Endothelial cell of umbilical vein (primary cell): ENCODE results near the gene NELL2. TPM values are rescaled to one million over a fixed set of nuclear protein-coding genes. Genes with fewer than 3 reads are reported as not detected.

ENCODE experiments used
- BruUV-seq: library from RNA; stranded (reverse); fragments of 400-500 nt; replicated peaks from 2 replicates; lab custom pipeline; 2021; lab: Mats Ljungman, UMichigan
- CTCF ChIA-PET: fragments of 300-600, 350-600 bp; sonication (Branson Sonifier 250); formaldehyde crosslinking; loops from one replicate; lab custom pipeline; 2021; ENCODE audit warnings: antibody characterized with exemption, inconsistent platforms; lab: Charles Lee
- POLR2A ChIA-PET: fragments of 300-600, 350-600 bp; sonication (Branson Sonifier 250); formaldehyde crosslinking; loops from one replicate; lab custom pipeline; 2021; ENCODE audit warnings: antibody characterized with exemption, inconsistent platforms; lab: Charles Lee
- DNase-seq: peaks from one replicate; pipeline ENCODE4 v3.0.0-alpha.2; 2011; ENCODE audit warnings: low read depth, low spot score
- FAIRE-seq: peaks from 2 replicates; lab custom pipeline; 2011; peaks lifted over from hg19 to GRCh38; lab: Jason Lieb, UNC
- H2AFZ ChIP-seq: 2 replicates; pipeline ENCODE4 v1.6.0; 2012; ENCODE audit warnings: low read depth, low read length, control low read depth, inconsistent platforms
- H3K27ac ChIP-seq: 2 replicates; pipeline ENCODE4 v1.5.1; 2011; ENCODE audit warnings: low read depth, mild to moderate bottlenecking, control low read depth, low read length, moderate library complexity; ENCODE audit not compliant: insufficient read depth
- H3K27me3 ChIP-seq, 2 experiments: 2 replicates each; pipeline versions ENCODE4 v1.6.0 to v1.6.1; 2011; ENCODE audit warnings: low read length in 2 of 2, mixed read lengths in 1 of 2; ENCODE audit not compliant: control insufficient read depth in 2 of 2, insufficient read depth in 2 of 2
- H3K36me3 ChIP-seq, 2 experiments: 2 replicates in 1 of 2; 3 replicates in 1 of 2; pipeline ENCODE4 v1.5.1; 2011; ENCODE audit warnings: low read length in 2 of 2, mild to moderate bottlenecking in 1 of 2, moderate library complexity in 1 of 2; ENCODE audit not compliant: control insufficient read depth in 2 of 2, insufficient read depth in 2 of 2; ENCODE audit errors: extremely low read depth in 1 of 2
- H3K4me1 ChIP-seq: 3 replicates; pipeline ENCODE4 v1.5.1; 2011; ENCODE audit warnings: mild to moderate bottlenecking, low read length; ENCODE audit not compliant: control insufficient read depth, insufficient read depth; ENCODE audit errors: extremely low read depth
- H3K4me2 ChIP-seq: 2 replicates; pipeline ENCODE4 v1.6.1; 2011; ENCODE audit warnings: low read length, control low read depth, mixed read lengths; ENCODE audit not compliant: insufficient read depth
- H3K4me3 ChIP-seq, 3 experiments: fragments of 200-600 bp in 1 of 3; sonication (generic), shearing (Covaris generic) in 1 of 3; replicated peaks in 1 of 3; 2 replicates each; pipeline ENCODE4 v1.5.1; 2011 to 2016; ENCODE audit warnings: control low read depth in 3 of 3, low read length in 3 of 3, mild to moderate bottlenecking in 2 of 3, inconsistent platforms in 1 of 3, low read depth in 1 of 3, moderate library complexity in 1 of 3; ENCODE audit not compliant: insufficient read depth in 1 of 3
- H3K79me2 ChIP-seq: 2 replicates; pipeline ENCODE4 v1.6.0; 2012; ENCODE audit warnings: low read length, inconsistent platforms; ENCODE audit not compliant: control insufficient read depth, insufficient read depth
- H3K9ac ChIP-seq: replicated peaks from 2 replicates; pipeline ENCODE3; 2011; ENCODE audit warnings: low read length, control low read depth; ENCODE audit not compliant: insufficient read depth; ENCODE audit errors: extremely low read depth
- H3K9me1 ChIP-seq: replicated peaks from 3 replicates; pipeline ENCODE4 v1.6.0; 2011; ENCODE audit warnings: mild to moderate bottlenecking, low read length; ENCODE audit not compliant: control insufficient read depth, insufficient read depth; ENCODE audit errors: extremely low read depth
- H3K9me3 ChIP-seq: replicated peaks from 2 replicates; pipeline ENCODE4 v1.5.1; 2012; ENCODE audit warnings: low read length, inconsistent platforms; ENCODE audit not compliant: control insufficient read depth, insufficient read depth
- H4K20me1 ChIP-seq: replicated peaks from 2 replicates; pipeline ENCODE3; 2011; ENCODE audit warnings: mild to moderate bottlenecking, low read length; ENCODE audit not compliant: control insufficient read depth, insufficient read depth; ENCODE audit errors: extremely low read depth
- CTCF ChIP-seq, 2 donors: IDR thresholded peaks; 1 replicate in 1 of 2; 2 replicates in 1 of 2; pipeline ENCODE4 v1.5.1; 2011; ENCODE audit warnings: low read length in 2 of 2, mild to moderate bottlenecking in 2 of 2, moderate library complexity in 2 of 2, control low read depth in 1 of 2, inconsistent platforms in 1 of 2, low read depth in 1 of 2; ENCODE audit not compliant: insufficient read depth in 1 of 2; ENCODE audit errors: extremely low read depth in 1 of 2
- EZH2 ChIP-seq: IDR thresholded peaks from 2 replicates; pipeline ENCODE4 v1.6.1; 2012; ENCODE audit warnings: borderline replicate concordance, low read depth, mild to moderate bottlenecking, moderate library complexity, low read length, inconsistent platforms; ENCODE audit not compliant: severe bottlenecking
- FOS ChIP-seq: IDR thresholded peaks from 2 replicates; pipeline ENCODE4 v1.6.1; 2011; ENCODE audit warnings: mild to moderate bottlenecking, low read length, moderate library complexity, borderline replicate concordance; ENCODE audit not compliant: insufficient read depth
- GATA2 ChIP-seq: IDR thresholded peaks from 2 replicates; pipeline ENCODE4 v1.7.0; 2011; ENCODE audit warnings: low read depth, mild to moderate bottlenecking, moderate library complexity, mixed read lengths, low read length; ENCODE audit not compliant: insufficient read length, insufficient read depth
- JUN ChIP-seq: IDR thresholded peaks from 2 replicates; pipeline ENCODE4 v1.6.1; 2011; ENCODE audit warnings: borderline replicate concordance, low read depth; ENCODE audit not compliant: insufficient read length, insufficient read depth
- MYC ChIP-seq: IDR thresholded peaks from one replicate; pipeline ENCODE4 v1.6.1; 2011; ENCODE audit warnings: mild to moderate bottlenecking, low read depth, low read length
- POLR2A ChIP-seq: IDR thresholded peaks from 2 replicates; pipeline ENCODE4 v1.6.1; 2012; ENCODE audit warnings: low read depth, mild to moderate bottlenecking, control low read depth, low read length
- POLR2AphosphoS5 ChIP-seq: IDR thresholded peaks from 2 replicates; pipeline ENCODE4 v1.6.1; 2012; ENCODE audit warnings: low read depth, mild to moderate bottlenecking, control low read depth, low read length, moderate library complexity; ENCODE audit not compliant: insufficient read depth
- dilution Hi-C: fragments of 300-500 bp; cut with MboI; formaldehyde crosslinking; loops from one replicate; pipeline ENCODE4 v1.15.0; 2019; ENCODE audit warnings: low sequenced_read_pairs; ENCODE audit not compliant: extremely low pct_ligation_motif_present
- intact Hi-C: fragments of 100-400 bp; cut with micrococcal nuclease; formaldehyde crosslinking; loops from one replicate; pipeline ENCODE4 v1.10.0; 2022
- polyA plus RNA-seq, 4 experiments: library from polyadenylated mRNA; depleted of rRNA in 3 of 4; stranded (reverse) in 3 of 4; unstranded in 1 of 4; fragments of >200 nt; gene quantifications; 2 replicates each; pipeline versions ENCODE4 v1.2.1 to v1.2.3, GENCODE V29; 2011 to 2012; ENCODE audit warnings: missing spikeins in 1 of 4
- total RNA-seq: library from RNA; stranded (reverse); gene quantifications from 2 replicates; pipeline ENCODE4 v1.2.3, GENCODE V29; 2021
- TF ChIP-seq, protein P1 (sequence below): IDR thresholded peaks from 2 replicates; pipeline ENCODE4 v1.6.1; 2011; ENCODE audit not compliant: insufficient read depth, insufficient read length

The NELL2 gene
- total and polyA plus RNA-seq, 2 donors (not counting 3 experiments of a cell fraction or from before 2014, with no cell fraction given), result 0.11 to 0.49 TPM

- dilution Hi-C loops (no loop called here), intact Hi-C loops (no loop called here)
- Histone ChIP-seq H4K20me1 (no peaks in the 10 kb centered on the region), H3K4me2 (no peak overlapping the region), H3K36me3 (no peaks in the 10 kb centered on the region), H3K9me3 (no peaks in the 10 kb centered on the region), H3K4me1 (no peaks in the 10 kb centered on the region), H2AFZ (no peak overlapping the region), H3K9ac (no peak overlapping the region), H3K79me2 (no peaks in the 10 kb centered on the region), H3K4me3 (no peak overlapping the region), H3K27me3 (no peaks in the 10 kb centered on the region), H3K27ac (no peak overlapping the region), H3K9me1 (no peaks in the 10 kb centered on the region)
- ChIA-PET POLR2A (interaction anchor here (0.6 kb wide), 1 partner anchor 16 kb away, joined by 3 read pairs; no protein-coding TSS in a partner anchor), CTCF (no interaction called here)
- no peak for FAIRE-seq
- no peak for DNase-seq
- no peak for TF ChIP-seq MYC
- BruUV-seq, result no TSS peak
Measured at GRCh38 chr12:44663291-44663690, 212.8 kb downstream of the NELL2 start.

DNA sequence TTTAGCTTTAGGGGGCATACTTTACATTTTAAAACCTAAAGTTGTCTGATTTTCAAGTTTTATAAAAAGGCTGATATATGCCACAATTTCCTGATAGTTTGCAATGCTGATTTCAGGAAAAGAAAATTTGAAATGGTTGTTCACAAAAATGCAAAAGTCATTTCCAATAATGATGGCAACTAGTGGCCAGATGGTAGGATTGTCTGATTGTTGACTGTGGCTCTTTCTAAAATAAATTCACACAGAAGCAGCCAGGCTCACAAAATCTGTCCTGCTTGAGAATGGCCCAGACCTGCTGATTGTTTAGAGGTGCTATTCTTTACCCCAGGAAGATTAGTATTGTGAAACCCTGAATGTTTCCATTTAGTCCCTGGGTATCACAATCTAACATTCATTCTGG is 220.3 kb downstream of the NELL2 start:
- POLR2A ChIA-PET, result no interaction called here
- dilution Hi-C loops (no loop called here), intact Hi-C loops (no loop called here)
- no peak for FAIRE-seq
- no peak overlapping the region for H3K4me2 ChIP-seq
- H3K9ac ChIP-seq, result no peak overlapping the region
- H3K9me3 ChIP-seq, result no peaks in the 10 kb centered on the region
- no peaks in the 10 kb centered on the region for H4K20me1 ChIP-seq
- DNase-seq, result no peak
- no TSS peak for BruUV-seq
- H3K27me3 ChIP-seq, result no peaks in the 10 kb centered on the region
- no peaks in the 10 kb centered on the region for H3K9me1 ChIP-seq
- TF ChIP-seq MYC, result no peak
- TF ChIP-seq CTCF (IDR thresholded peaks at IDR 0.05; ENCODE audit: extremely low read depth in 1 of 2, insufficient read depth in 1 of 2, low read depth in 1 of 2, low read length in 2 of 2), result no peak
- no peak for TF ChIP-seq JUN
- TF ChIP-seq EZH2, result no peak
- TF ChIP-seq POLR2AphosphoS5, result no peak
- no peak for TF ChIP-seq POLR2A
- no peak for TF ChIP-seq FOS
- no peak for TF ChIP-seq GATA2
- TF ChIP-seq, protein P1, sequence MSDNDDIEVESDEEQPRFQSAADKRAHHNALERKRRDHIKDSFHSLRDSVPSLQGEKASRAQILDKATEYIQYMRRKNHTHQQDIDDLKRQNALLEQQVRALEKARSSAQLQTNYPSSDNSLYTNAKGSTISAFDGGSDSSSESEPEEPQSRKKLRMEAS, result no peak
- CTCF ChIA-PET, result no interaction called here
- no peak overlapping the region for H3K4me3 ChIP-seq
- H3K4me1 ChIP-seq, result no peaks in the 10 kb centered on the region
- no peaks in the 10 kb centered on the region for H3K79me2 ChIP-seq
- no peak overlapping the region for H2AFZ ChIP-seq
- no peaks in the 10 kb centered on the region for H3K36me3 ChIP-seq
- no peak overlapping the region for H3K27ac ChIP-seq
